GM18499 (cell line): ENCODE measurements around the gene ABCB11.
"Not testable (repeated sequence)": the region's sequence is repeated elsewhere in the genome, so short reads cannot be mapped to it uniquely, and the experiment has no call there.

Source experiments
- ATAC-seq: cut with Tn5 transposase; IDR thresholded peaks from one replicate; pipeline ENCODE4 v1.9.1; 2021; ENCODE audit warnings: moderate number of reproducible peaks; ENCODE audit not compliant: insufficient read depth, unreplicated experiment

The ABCB11 gene

DNA sequence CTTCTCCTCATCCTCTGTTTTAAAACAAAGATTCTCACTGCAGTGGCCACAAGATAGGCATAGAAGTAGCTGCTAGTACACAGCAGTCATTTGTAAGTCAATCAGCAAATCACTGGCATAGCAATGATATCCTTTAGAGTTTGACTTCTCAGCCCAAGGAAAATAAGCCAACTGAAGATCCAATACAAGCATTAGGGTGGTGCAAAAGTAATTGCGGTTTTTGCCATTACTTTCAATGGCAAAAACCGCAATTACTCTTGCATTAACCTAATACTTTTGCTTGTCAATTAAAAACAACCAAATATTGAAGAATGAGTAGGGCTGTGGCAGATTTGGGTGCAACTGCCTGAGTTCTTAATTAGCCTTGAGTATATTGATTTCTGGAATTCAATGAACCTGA, 127.2 kb downstream of the ABCB11 start:
- no peak for ATAC-seq

DNA sequence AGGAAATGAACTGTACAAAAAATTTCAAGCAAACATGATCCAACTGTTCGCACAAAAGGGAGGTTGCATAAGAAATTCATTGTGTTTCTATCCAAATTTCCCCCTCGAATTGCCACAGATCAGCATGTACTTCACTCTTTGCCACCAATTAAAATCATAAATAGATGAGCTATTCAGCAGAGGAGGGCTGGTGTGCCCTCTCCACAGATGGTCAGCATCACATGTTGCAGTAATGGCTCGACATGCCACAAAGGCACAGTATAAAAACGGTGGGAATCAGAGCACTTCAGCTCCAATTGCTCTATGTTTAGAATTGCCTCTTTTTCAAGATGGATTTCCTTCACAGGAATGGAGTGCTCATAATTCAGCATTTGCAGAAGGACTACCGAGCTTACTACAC, 130.1 kb downstream of the ABCB11 start, which contains the start of gene G6PC2:
Gene G6PC2, plus strand, starts transcription at position 289 of the 400 bp plus-strand sequence. Its CDS starts 41 bp downstream, at position 330.
- no peak for ATAC-seq

DNA sequence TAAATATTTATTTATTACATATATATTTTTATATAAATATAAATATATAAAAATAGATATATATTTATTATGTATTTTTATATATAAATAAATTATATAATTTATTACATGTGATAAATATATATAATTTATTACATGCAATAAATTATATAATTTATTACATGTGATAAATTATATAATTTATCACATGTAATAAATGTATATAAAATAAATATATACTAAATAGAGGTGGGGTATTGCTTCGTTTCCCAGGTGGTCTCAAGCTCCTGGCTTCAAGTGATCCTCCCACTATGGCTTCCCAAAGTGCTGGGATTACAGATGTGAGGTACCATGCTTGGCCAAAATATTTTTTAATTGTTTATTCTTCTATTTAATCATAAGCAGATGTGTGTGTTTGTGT, 133.7 kb downstream of the ABCB11 start:
- no peak for ATAC-seq

DNA sequence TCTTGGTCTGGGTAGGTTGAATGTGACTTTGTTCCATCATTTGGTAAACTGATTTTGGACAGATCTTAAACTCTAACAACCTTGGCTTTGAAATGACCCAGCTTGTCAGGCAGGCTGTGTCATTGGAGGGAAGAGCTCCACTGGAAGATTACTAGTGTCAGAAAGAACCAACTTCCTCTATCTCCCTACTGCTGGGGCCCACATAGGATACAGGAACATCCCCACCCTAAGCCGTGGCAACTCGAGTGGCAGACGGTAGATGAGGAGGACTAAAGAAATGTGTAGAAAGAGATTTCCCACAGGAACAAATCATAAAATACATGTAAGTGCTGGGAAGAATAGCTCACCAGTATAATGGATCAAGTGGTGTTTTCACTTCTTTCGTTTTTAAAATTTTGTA, 134.3 kb downstream of the ABCB11 start:
- no peak for ATAC-seq

DNA sequence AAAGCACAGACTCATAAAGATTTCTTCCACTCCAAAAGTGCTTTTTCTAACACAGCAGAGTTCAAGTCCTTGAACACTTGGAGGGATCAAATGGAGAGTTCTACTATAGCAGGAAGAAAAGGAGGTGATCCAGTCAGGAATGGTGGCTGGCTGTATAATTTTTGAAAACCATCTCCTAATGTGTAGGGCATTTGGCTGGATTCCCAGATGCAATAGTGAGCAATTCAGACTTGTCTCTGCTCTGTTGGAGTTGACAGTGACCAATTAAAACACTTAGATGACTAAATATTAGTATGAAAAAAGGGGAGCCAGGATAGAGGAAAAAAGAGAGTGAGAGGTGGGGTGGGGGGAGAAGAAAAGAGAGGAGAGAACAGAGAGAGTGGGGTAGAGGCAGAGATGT, 135.4 kb downstream of the ABCB11 start:
- no peak for ATAC-seq

DNA sequence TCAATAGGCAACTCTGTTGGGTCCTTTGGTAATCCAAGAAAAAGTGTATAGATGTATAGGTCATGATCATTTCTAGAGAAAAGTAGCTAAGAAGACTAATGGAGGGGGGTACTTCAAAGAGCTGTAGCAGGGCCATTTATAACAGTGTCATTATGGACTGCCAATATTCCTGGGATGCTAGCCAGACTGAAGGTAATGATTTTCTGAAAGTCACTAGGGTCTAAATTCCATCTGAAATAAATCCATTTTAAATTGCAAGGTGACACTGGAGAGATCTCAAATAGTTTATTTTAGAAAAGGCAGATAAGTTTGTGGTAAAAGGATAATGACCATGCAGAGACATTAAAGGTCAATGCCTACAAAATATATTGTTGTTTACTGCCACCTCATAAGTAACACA, 136.4 kb downstream of the ABCB11 start:
- ATAC-seq = no peak

DNA sequence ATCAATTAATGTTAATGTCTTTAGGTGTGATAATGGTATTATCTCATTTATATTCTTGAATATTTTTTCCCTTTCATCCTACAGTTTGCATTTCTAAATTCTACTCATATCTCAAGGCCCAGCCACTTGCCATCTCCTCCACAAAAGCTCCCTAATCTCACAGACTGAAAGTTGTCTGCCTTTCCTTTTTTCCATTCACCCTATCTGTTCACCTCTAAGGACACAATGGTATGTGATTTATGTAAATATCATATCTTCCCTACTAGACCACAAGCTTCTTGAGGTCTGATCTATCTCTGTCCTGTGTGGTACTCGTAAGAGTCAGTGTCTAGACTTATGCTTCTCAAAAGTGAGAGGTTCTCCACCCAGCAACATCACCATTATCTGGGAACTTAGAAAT, 137.0 kb downstream of the ABCB11 start:
- ATAC-seq = no peak

DNA sequence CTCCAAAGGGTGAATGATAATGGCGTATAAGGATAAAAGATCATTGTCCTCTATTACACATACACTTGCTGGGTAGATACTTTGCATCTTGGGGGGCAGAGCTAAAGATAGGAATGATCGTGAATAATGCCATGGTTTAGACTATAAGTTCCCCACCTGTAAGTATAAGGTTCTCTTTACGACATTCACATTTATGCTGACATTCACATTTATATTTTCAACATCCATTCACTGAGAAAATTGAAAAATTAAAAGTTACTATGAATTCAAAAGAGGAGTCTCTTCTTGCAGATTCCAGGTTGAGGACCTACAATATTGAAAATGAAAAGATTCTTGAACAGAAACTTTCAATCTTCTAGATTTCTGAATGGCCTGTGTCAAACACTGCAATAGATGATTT, 138.8 kb downstream of the ABCB11 start:
- ATAC-seq = no peak

DNA sequence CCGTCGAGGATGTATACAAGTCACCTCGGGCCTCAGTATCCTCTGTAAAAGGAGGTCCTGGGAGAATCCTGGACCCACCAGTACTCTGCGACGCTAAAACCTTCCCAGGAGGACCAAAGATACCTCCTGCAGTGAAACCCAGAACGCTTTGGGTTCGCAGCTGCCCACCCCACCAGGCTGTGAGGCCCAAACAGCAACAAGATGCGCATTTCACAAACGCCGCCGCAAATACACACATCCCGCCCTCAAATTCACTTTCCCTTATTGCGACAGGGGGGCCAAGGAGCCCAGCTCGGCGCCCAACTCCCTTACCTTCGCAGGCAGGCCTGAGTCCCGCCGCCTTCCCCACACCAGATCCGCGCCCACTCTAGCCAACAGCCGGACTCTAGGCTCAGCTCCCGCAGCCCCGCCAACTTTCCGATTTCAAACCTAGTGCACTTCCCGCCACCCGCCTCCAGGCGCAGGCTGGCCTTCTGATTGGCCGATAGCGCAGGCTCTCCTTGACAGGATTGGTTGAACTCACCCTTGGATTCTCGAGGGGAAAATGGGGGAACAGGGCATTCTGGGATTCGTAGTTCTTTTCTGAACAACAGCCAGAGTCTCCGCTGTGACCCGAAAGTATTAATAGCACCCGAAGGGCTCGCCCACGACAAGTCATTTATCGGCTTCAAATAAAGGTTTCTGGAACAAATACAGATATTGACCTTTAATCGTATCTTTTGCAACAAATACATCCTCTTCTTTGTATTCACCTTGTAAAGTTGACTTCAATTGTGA, 140.9 kb downstream of the ABCB11 start, which contains the start of gene SPC25:
Gene SPC25, minus strand, starts transcription at position 425 of the 777 bp plus-strand sequence. CDS start 911 bp downstream, outside the sequence.
- ATAC-seq = peak; percentile 99

DNA sequence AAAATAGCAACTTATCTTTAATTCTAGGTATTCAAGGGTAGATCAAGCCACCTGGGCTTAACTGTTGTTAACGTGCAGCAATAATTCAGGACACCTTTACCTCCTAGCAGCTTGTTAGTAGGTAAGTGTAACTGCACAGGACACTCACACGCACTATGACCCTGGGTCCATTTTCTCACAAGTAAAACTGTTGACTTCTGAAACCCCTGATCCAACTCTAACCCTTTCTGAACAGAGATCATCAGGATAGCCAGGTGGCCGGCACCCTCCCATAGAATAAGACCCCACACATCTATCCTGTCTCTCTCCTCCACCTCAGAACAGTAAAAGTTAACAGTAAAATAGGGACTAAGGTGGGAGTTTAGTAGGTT, 141.5 kb downstream of the ABCB11 start:
- ATAC-seq = no peak

DNA sequence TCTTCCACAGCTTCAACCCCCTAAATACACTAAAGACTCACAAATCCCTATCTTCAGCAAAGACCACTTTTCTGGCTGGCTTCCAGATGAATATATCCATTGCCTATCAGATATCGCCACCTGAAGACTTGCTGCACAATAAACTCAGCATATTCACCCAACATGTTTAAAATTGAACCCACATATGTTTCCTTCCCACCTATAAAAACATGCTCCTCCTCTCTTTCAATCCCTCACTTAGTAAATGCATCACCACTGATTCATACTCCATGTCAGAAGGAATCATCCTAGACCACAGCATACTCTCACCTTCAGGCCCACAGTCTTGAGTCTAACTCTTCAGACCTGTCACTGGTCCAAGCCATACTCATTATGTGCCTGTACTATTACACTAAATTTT, 146.1 kb downstream of the ABCB11 start:
- ATAC-seq = no peak

DNA sequence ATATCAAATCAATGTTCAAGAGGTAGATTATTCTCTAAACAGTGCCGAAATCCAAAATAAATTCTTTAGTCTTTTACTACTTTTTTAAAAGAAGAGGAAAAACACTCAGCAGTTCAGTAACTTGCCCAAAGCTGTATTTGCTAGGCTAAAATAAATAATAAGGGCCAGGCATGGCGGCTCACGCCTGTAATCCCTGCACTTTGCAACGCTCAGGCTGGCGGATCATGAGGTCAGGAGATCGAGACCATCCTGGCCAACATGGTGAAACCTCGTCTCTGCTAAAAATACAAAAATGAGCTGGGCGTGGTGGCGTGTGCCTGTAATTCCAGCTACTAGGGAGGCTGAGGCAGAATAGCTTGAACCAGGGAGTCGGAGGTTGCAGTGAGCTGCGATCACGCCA, 149.0 kb downstream of the ABCB11 start:
- not testable (repeated sequence) for ATAC-seq

DNA sequence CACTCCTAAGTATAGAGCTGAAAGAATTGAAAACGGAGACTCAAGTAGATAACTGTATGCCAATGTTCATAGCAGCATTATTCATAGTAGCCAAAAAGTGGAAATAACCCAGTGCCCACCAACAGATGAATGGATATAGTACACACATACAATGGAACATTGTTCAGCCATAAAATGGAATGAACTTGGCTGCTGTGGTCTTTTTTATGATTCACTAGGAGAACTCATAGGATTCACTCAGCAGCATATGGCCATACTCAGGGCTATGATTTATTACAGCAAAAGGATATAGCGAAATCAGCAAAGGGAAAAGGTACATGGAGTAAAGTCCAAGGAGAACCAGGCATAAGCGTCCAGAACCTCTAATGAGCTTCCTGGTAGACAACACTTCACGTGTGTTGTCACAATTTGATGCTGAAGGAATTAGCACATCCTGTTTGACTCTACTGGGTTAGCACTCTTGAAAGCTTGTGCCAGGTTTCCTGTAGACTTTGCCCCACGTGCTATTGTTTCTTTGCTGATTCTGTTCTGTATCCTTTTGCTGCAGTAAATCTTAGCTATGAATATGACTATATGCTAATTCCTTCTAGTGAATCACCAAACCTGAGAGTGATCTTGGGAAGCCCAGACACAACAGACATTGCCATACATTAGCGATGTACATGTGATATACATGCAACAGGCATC, 156.6 kb downstream of the ABCB11 start:
- no peak for ATAC-seq

DNA sequence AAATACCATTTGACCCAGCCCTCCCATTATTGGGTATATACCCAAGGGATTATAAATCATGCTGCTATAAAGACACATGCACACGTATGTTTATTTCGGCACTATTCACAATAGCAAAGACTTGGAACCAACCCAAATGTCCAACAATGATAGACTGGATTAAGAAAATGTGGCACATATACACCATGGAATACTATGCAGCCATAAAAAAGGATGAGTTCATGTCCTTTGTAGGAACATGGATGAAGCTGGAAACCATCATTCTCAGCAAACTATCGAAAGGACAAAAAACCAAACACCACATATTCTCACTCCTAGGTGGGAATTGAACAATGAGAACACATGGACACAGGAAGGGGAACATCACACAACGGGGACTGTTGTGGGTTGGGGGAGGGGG, 160.3 kb downstream of the ABCB11 start:
- not testable (repeated sequence) for ATAC-seq
